Measurements from ENCODE around the gene PHEX.

DNA sequence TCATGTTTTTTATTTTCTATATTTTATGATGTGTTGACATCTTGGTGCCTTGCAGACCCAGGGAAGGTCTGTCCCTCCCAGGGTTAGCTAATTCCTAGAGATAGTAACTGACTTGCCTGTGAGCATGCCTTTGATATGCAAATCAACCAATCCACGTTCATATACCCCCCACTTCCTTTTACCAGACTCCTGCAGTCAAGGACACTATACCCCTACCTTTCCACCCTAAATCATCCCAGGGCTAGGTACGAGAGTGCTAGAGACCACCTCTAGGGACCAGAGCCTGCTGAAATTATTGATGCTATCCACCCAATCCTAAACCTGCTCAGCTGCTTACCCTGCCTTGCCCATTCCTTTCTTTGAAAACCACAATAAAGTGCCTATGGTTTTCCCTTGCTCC is 7.5 kb upstream of the PHEX start:
- no peak for TF ChIP-seq POLR2AphosphoS5 (IDR thresholded peaks at IDR 0.05)
- TF ChIP-seq, protein P1, sequence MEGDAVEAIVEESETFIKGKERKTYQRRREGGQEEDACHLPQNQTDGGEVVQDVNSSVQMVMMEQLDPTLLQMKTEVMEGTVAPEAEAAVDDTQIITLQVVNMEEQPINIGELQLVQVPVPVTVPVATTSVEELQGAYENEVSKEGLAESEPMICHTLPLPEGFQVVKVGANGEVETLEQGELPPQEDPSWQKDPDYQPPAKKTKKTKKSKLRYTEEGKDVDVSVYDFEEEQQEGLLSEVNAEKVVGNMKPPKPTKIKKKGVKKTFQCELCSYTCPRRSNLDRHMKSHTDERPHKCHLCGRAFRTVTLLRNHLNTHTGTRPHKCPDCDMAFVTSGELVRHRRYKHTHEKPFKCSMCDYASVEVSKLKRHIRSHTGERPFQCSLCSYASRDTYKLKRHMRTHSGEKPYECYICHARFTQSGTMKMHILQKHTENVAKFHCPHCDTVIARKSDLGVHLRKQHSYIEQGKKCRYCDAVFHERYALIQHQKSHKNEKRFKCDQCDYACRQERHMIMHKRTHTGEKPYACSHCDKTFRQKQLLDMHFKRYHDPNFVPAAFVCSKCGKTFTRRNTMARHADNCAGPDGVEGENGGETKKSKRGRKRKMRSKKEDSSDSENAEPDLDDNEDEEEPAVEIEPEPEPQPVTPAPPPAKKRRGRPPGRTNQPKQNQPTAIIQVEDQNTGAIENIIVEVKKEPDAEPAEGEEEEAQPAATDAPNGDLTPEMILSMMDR (IDR thresholded peaks at IDR 0.05) = no peak
- no peak for TF ChIP-seq POLR2A (IDR thresholded peaks at IDR 0.05)
- no peak for TF ChIP-seq EP300 (IDR thresholded peaks at IDR 0.05; ENCODE audit: low read depth)
